Measurements from ENCODE around the gene YARS1.

The YARS1 gene

GRCh38 chr1:32825181-32825580 is 8.0 kb upstream of the YARS1 start:
- H3K27ac Mint-ChIP-seq: no peak overlapping the region
- no peaks in the 10 kb centered on the region for H3K9me3 Mint-ChIP-seq
- H3K27me3 Mint-ChIP-seq (ENCODE audit: low read depth, poor library complexity): no peaks in the 10 kb centered on the region
- TF ChIP-seq CTCF (IDR thresholded peaks at IDR 0.05): no peak
- peaks cover 58% of the 10 kb centered on the region for H3K36me3 Mint-ChIP-seq (ENCODE audit: low read depth)
- no peak for DNase-seq
- no peak overlapping the region for H3K4me3 Mint-ChIP-seq
- H3K4me1 Mint-ChIP-seq: peaks cover 24% of the 10 kb centered on the region

GRCh38 chr1:32818804-32819541 is 1.8 kb upstream of the YARS1 start:
- no peaks in the 10 kb centered on the region for H3K9me3 Mint-ChIP-seq
- DNase-seq: no peak
- peaks cover 25% of the 10 kb centered on the region for H3K36me3 Mint-ChIP-seq (ENCODE audit: low read depth)
- peak overlapping the region; percentile 96 for H3K27ac Mint-ChIP-seq
- TF ChIP-seq CTCF (IDR thresholded peaks at IDR 0.05): no peak
- peak overlapping the region; percentile 100 for H3K4me3 Mint-ChIP-seq
- peaks cover 52% of the 10 kb centered on the region for H3K4me1 Mint-ChIP-seq
- no peaks in the 10 kb centered on the region for H3K27me3 Mint-ChIP-seq (ENCODE audit: low read depth, poor library complexity)

- Mint-ChIP-seq H3K4me1 (peaks cover 58% of the 10 kb centered on the region), H3K36me3 (ENCODE audit: low read depth) (peaks cover 25% of the 10 kb centered on the region), H3K9me3 (no peaks in the 10 kb centered on the region), H3K27ac (peak overlapping the region; percentile 96), H3K27me3 (ENCODE audit: low read depth, poor library complexity) (no peaks in the 10 kb centered on the region), H3K4me3 (peak overlapping the region; percentile 100)
- peak; percentile 81 for DNase-seq
- TF ChIP-seq CTCF (IDR thresholded peaks at IDR 0.05): no peak
Measured at GRCh38 chr1:32817815-32818786, 943 bp upstream of the YARS1 start.

GRCh38 chr1:32816676-32817158 is 441 bp downstream of the YARS1 start:
- Mint-ChIP-seq H3K4me1 (peaks cover 58% of the 10 kb centered on the region), H3K9me3 (no peaks in the 10 kb centered on the region), H3K36me3 (ENCODE audit: low read depth) (peaks cover 20% of the 10 kb centered on the region), H3K27me3 (ENCODE audit: low read depth, poor library complexity) (no peaks in the 10 kb centered on the region), H3K27ac (peak overlapping the region; percentile 97), H3K4me3 (peak overlapping the region; percentile 100)
- no peak for DNase-seq
- no peak for TF ChIP-seq CTCF (IDR thresholded peaks at IDR 0.05)

GRCh38 chr1:32813941-32814739 is 3.0 kb downstream of the YARS1 start:
- DNase-seq: no peak
- Mint-ChIP-seq H3K4me3 (no peak overlapping the region), H3K4me1 (peaks cover 64% of the 10 kb centered on the region), H3K27me3 (ENCODE audit: low read depth, poor library complexity) (no peaks in the 10 kb centered on the region), H3K9me3 (no peaks in the 10 kb centered on the region), H3K36me3 (ENCODE audit: low read depth) (peaks cover 37% of the 10 kb centered on the region), H3K27ac (no peak overlapping the region)
- TF ChIP-seq CTCF (IDR thresholded peaks at IDR 0.05): no peak

Measured in nephron progenitor cell (in vitro differentiated cells).